Mucosa of descending colon (tissue), 3 donors: Measurements from ENCODE around the gene TIMP2. TPM values are rescaled to one million over a fixed set of nuclear protein-coding genes. Genes with fewer than 3 reads are reported as not detected.
"Not testable (repeated sequence)": the region's sequence is repeated elsewhere in the genome, so short reads cannot be mapped to it uniquely, and the experiment has no call there.

Source experiments
- ATAC-seq: fragments of 200-7000 bp; cut with Tn5 transposase; one replicate; pipeline ENCODE4 v1.9.1; 2020; ENCODE audit warnings: mild to moderate bottlenecking, moderate library complexity
- DNase-seq, 3 donors: peaks; one replicate each; pipeline ENCODE4 v3.0.0-alpha.2; 2020
- H3K36me3 ChIP-seq: fragments of 200-600 bp; one replicate; pipeline ENCODE4 v1.8.0; 2021; ENCODE audit warnings: low read depth, mild to moderate bottlenecking
- H3K4me1 ChIP-seq: fragments of 200-600 bp; one replicate; pipeline ENCODE4 v1.8.0; 2021; ENCODE audit warnings: low read depth, mild to moderate bottlenecking
- H3K4me3 ChIP-seq: fragments of 200-600 bp; one replicate; pipeline ENCODE4 v1.8.0; 2021; ENCODE audit warnings: mild to moderate bottlenecking
- H3K9me3 ChIP-seq: fragments of 200-600 bp; one replicate; pipeline ENCODE4 v1.8.0; 2021; ENCODE audit warnings: mild to moderate bottlenecking
- intact Hi-C, 2 donors: fragments of 100-400 bp; cut with DNase I in 1 of 2; cut with micrococcal nuclease in 1 of 2; formaldehyde crosslinking; loops; one replicate each; pipeline versions ENCODE4 v1.11.0 to v1.11.1; 2022; cut with DNase I, micrococcal nuclease
- total RNA-seq, 3 donors: library from RNA; stranded (reverse); fragmentation: NEBNext Ultra II Directional in 2 of 3; extraction: Animal tissue kit (Norgen Biotek cat#: 25700) in 2 of 3; gene quantifications; one replicate each; pipeline versions ENCODE4 v1.2.1 to v1.2.4, GENCODE V29; 2021 to 2023
- TF ChIP-seq, protein P1 (sequence below): fragments of 200-600 bp; IDR thresholded peaks from one replicate; pipeline ENCODE4 v1.8.0; 2022; ENCODE audit warnings: antibody characterized with exemption, mild to moderate bottlenecking
- donor health status: DM: no; HTN: no; CAD: no; lungs with moderate emphysema.
- donor health status: DM: no; HTN: no; CAD: no.
- donor health status: DM: no; HTN: yes; CAD: no.

TIMP2 gene
- total RNA-seq, 3 donors from 2014 or later = 44.9 to 268 (median 91.3) TPM

DNA sequence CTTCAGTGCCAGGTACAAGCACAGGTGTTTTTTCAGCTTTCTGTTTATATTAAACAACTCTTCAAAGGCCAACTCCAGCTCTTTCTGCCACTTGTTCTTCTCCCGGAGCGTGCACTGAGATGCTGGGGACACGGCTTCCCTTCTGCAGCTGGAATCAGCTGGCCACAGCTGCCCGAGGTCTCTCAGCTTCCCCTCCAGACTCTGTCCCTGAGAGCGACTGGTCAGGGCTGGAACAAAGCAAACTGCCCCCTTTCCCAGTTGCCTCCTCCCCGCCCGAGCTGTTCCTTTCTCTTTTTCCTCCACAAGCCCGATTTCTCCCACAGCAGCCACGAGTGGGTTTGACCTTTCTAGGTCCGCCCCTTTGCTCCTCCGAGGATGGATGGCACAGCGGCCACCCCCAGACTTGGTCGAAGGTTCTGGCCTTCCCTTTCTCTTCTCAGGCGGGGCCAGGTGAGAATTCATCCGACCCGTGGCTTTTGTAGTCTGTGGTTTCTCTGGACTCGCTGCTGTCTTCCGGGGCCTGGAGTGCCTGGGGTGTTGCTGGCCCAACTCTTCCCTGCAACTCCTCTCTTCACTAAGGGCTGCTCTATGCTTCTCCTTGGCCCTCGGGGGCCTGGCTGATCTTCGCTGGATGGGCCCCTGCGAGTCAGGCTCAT, 33.7 kb downstream of the TIMP2 start:
- Histone ChIP-seq H3K4me3 (no peak overlapping the region), H3K36me3 (no peaks in the 10 kb centered on the region), H3K9me3 (no peaks in the 10 kb centered on the region), H3K4me1 (peaks cover 9% of the 10 kb centered on the region)
- DNase-seq (no peak), ATAC-seq (no peak)
- intact Hi-C loops = no loop called here
- TF ChIP-seq, protein P1, sequence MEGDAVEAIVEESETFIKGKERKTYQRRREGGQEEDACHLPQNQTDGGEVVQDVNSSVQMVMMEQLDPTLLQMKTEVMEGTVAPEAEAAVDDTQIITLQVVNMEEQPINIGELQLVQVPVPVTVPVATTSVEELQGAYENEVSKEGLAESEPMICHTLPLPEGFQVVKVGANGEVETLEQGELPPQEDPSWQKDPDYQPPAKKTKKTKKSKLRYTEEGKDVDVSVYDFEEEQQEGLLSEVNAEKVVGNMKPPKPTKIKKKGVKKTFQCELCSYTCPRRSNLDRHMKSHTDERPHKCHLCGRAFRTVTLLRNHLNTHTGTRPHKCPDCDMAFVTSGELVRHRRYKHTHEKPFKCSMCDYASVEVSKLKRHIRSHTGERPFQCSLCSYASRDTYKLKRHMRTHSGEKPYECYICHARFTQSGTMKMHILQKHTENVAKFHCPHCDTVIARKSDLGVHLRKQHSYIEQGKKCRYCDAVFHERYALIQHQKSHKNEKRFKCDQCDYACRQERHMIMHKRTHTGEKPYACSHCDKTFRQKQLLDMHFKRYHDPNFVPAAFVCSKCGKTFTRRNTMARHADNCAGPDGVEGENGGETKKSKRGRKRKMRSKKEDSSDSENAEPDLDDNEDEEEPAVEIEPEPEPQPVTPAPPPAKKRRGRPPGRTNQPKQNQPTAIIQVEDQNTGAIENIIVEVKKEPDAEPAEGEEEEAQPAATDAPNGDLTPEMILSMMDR = no peak

DNA sequence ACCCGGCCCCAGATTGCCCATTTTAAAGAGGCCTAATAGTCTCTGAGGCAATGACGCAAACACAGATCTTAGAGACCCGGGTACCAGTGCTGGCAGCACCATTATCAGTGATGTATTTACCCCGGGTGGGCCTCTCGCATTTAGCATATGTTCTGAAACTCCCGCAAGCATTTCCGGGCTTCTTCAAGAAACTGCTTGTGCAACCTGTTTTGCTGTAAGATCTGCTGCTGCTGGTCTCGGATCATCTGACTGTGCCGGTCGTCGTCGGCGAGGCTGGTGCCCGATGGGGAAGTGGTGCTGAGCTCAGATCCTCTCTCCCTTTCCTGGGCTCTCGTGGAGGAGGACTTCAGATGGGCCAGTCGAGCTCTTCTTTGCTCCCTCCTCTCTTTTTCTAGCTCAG, 34.7 kb downstream of the TIMP2 start:
- no peaks in the 10 kb centered on the region for H3K36me3 ChIP-seq
- no peak overlapping the region for H3K4me3 ChIP-seq
- no peaks in the 10 kb centered on the region for H3K9me3 ChIP-seq
- ATAC-seq (peak; percentile 66), DNase-seq (peak; percentile 51 to 84 (median 53))
- peaks cover 9% of the 10 kb centered on the region for H3K4me1 ChIP-seq
- intact Hi-C loops = no loop called here
- TF ChIP-seq, protein P1 = no peak

DNA sequence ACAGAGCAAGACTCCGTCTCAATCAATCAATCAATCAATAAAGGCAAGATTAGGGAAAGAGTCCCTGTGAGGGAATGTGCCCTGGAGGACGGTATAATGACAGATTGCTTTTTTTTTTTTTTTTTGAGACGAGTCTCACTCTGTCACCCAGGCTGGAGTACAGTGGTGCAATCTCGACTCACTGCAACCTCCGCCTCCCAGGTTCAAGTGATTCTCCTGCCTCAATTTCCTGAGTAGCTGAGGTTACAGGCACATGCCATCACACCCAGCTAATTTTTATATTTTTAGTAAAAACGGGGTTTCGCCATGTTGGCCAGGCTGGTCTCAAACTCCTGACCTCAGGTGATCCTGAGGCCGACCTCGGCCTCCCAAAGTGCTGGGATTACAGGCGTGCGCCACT, 35.1 kb downstream of the TIMP2 start:
- ATAC-seq, H3K9me3 ChIP-seq, H3K36me3 ChIP-seq, DNase-seq, intact Hi-C loops, H3K4me3 ChIP-seq: not testable (repeated sequence)
- H3K4me1 ChIP-seq = peaks cover 11% of the 10 kb centered on the region

DNA sequence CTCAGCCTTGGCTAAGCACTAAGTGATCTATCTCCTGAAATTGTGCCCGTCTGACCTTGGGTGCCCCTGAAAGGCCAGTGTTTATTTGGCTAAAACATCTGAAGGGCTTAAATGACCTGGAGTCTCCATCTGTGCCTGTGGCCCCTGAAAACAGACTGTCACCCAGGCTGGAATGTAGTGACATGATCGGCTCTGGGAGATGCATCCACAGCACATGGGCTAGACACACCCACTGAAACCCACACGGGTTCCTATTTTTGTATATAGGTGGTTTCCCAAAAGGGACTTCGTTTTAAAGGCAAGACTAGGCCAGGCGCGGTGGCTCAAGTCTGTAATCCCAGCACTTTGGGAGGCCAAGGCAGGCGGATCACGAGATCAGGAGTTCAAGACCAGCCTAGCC, 35.7 kb downstream of the TIMP2 start:
- H3K36me3 ChIP-seq = no peaks in the 10 kb centered on the region
- DNase-seq (peak in 1 of 3 donors; percentile 44), ATAC-seq (peak; percentile 49)
- no peak overlapping the region for H3K4me3 ChIP-seq
- TF ChIP-seq, protein P1 = no peak
- H3K9me3 ChIP-seq = no peaks in the 10 kb centered on the region
- peaks cover 13% of the 10 kb centered on the region for H3K4me1 ChIP-seq
- intact Hi-C loops = no loop called here

DNA sequence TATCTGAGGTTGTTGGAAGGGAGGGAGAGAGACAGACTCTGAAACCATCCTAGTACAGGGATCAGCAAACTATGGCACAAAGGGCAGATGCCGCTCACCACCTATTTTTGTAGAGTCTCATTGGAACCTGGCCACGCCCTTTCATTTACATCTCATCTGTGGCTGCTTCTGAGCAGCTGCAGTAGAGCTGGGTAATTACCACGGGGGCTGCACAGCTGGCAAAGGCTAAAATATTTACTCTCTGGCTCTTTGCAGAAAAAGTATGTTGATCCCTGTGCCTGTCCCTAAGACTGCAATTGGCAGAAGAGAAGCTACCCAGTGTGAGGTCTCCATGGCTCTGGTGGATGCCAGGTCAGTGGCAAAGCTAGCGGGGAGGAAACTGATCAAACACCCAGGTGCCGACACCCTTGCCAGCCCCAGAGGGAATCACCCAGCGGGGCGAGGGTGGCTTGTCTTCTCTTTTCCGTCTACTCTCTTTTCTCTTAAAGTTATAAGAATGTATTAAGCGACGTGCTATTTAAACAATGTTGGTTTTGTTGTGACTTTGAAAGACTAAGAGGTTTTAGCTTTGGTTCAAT, 36.2 kb downstream of the TIMP2 start:
- TF ChIP-seq, protein P1 = no peak
- no peak for ATAC-seq
- no peak overlapping the region for H3K4me3 ChIP-seq
- no peak for DNase-seq
- no peaks in the 10 kb centered on the region for H3K9me3 ChIP-seq
- intact Hi-C loops = no loop called here
- H3K4me1 ChIP-seq = peaks cover 18% of the 10 kb centered on the region
- H3K36me3 ChIP-seq = no peaks in the 10 kb centered on the region

DNA sequence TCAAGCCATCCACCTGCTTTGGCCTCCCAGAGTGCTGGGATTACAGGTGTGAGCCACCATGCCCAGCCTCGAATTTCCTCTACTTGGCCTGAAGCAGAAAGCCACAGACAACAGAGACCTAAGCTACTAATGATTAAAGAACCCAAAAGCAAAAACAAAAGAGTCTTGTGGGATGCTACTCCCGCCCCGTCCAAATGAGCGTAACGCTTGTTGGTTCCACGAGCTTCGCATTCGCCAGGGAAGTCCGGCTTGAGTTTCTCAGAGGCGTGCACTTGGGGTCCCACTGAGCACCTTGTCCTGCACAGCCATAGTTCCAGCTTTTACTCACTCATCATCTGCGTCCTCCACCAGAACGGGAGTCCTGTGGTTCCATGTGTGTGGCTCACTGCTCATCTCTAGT, 38.2 kb downstream of the TIMP2 start:
- H3K4me1 ChIP-seq = peaks cover 14% of the 10 kb centered on the region
- intact Hi-C loops = no loop called here
- TF ChIP-seq, protein P1 = no peak

More for the DNA sequence above, 38.2 kb downstream of the TIMP2 start:
- Histone ChIP-seq H3K4me3 (no peak overlapping the region), H3K36me3 (no peaks in the 10 kb centered on the region), H3K9me3 (no peaks in the 10 kb centered on the region)
- DNase-seq (no peak), ATAC-seq (no peak)
